ENCODE data around the gene HTD2.

DNA sequence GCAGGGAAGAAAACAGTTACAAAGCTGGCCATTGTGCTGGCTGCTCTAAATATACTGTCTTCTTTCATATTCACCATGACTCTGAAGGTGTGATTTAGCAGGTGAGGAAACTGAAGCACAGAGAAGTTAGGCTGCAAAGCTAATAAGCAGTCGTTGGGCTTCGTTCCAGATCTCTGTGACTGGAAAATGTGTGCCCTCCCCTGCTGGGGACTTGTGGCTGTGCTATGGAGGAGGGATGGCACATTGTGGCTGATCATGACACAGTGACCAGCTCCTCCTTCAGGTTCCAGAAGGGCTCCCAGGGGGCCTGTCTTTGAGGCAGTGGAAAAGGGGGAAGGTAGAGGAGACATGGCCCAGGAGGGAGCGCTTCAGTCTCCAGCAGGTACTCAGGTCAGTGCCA lies 45.6 kb downstream of the HTD2 start:
- TF ChIP-seq YY1 (IDR thresholded peaks at IDR 0.05; ENCODE audit: insufficient read depth, insufficient read length) (no peak), SUZ12 (IDR thresholded peaks at IDR 0.05; ENCODE audit: extremely low read depth, insufficient read depth, insufficient read length) (no peak), ZNF274 (IDR thresholded peaks at IDR 0.05; ENCODE audit: low read depth, low read length) (no peak)

Measured in NT2/D1 (cell line).